ENCODE results near the gene TBC1D23. TPM values are rescaled to one million over a fixed set of nuclear protein-coding genes. Genes with fewer than 3 reads are reported as not detected.

The TBC1D23 gene
- total RNA-seq, 1 donor from 2014 or later = 62.2 TPM

- Mint-ChIP-seq H3K9me3 (ENCODE audit: unreplicated experiment) (peaks cover 3% of the 10 kb centered on the region), H3K27me3 (ENCODE audit: low read depth, unreplicated experiment) (no peaks in the 10 kb centered on the region), H3K36me3 (ENCODE audit: low read depth, unreplicated experiment) (peaks cover 2% of the 10 kb centered on the region), H3K4me1 (ENCODE audit: low read depth, unreplicated experiment) (peaks cover 4% of the 10 kb centered on the region), H3K4me3 (ENCODE audit: unreplicated experiment) (no peak overlapping the region), H3K27ac (ENCODE audit: unreplicated experiment) (peak overlapping the region; percentile 18)
- no peaks in the 10 kb centered on the region for H3K27me3 ChIP-seq (ENCODE audit: insufficient read depth, low read length)
- no peak overlapping the region for H3K27ac ChIP-seq (ENCODE audit: low read depth, low read length)
- H3K4me1 ChIP-seq (ENCODE audit: insufficient read depth, low read length) = no peaks in the 10 kb centered on the region
- H3K36me3 ChIP-seq (ENCODE audit: insufficient read depth, low read length) = no peaks in the 10 kb centered on the region
- H3K9me3 ChIP-seq (ENCODE audit: insufficient read depth, low read depth, low read length) = no peaks in the 10 kb centered on the region
- FAIRE-seq (no peak), DNase-seq (ENCODE audit: low read depth) (no peak)
- no peak overlapping the region for H3K4me3 ChIP-seq (ENCODE audit: insufficient read depth, low read depth, low read length)
- no peak overlapping the region for H2AFZ ChIP-seq (ENCODE audit: low read depth, low read length)
- no peak overlapping the region for H3K9ac ChIP-seq (ENCODE audit: low read length)
- H3K79me2 ChIP-seq (ENCODE audit: insufficient read depth, low read length) = no peaks in the 10 kb centered on the region
- H3K4me2 ChIP-seq (ENCODE audit: low read length) = no peak overlapping the region
- TF ChIP-seq CTCF (IDR thresholded peaks at IDR 0.05; ENCODE audit: insufficient read depth, low read depth, low read length) (no peak), EZH2 (IDR thresholded peaks at IDR 0.05; ENCODE audit: insufficient read depth, low read length) (no peak)
- H4K20me1 ChIP-seq (ENCODE audit: insufficient read depth, low read length) = no peaks in the 10 kb centered on the region
These were observed 8.8 kb upstream of the TBC1D23 start for GRCh38 chr3:100252001-100252400.

- Mint-ChIP-seq H3K9me3 (ENCODE audit: unreplicated experiment) (peaks cover 3% of the 10 kb centered on the region), H3K36me3 (ENCODE audit: low read depth, unreplicated experiment) (peaks cover 2% of the 10 kb centered on the region), H3K4me3 (ENCODE audit: unreplicated experiment) (no peak overlapping the region), H3K4me1 (ENCODE audit: low read depth, unreplicated experiment) (peaks cover 14% of the 10 kb centered on the region), H3K27me3 (ENCODE audit: low read depth, unreplicated experiment) (no peaks in the 10 kb centered on the region), H3K27ac (ENCODE audit: unreplicated experiment) (no peak overlapping the region)
- H3K4me2 ChIP-seq (ENCODE audit: low read length) = no peak overlapping the region
- H4K20me1 ChIP-seq (ENCODE audit: insufficient read depth, low read length) = no peaks in the 10 kb centered on the region
- DNase-seq (ENCODE audit: low read depth) (peak; percentile 63), FAIRE-seq (no peak)
- H3K27ac ChIP-seq (ENCODE audit: low read depth, low read length) = no peak overlapping the region
- H3K27me3 ChIP-seq (ENCODE audit: insufficient read depth, low read length) = no peaks in the 10 kb centered on the region
- no peak overlapping the region for H3K4me3 ChIP-seq (ENCODE audit: insufficient read depth, low read depth, low read length)
- no peak overlapping the region for H3K9ac ChIP-seq (ENCODE audit: low read length)
- H3K9me3 ChIP-seq (ENCODE audit: insufficient read depth, low read depth, low read length) = no peaks in the 10 kb centered on the region
- TF ChIP-seq CTCF (IDR thresholded peaks at IDR 0.05; ENCODE audit: insufficient read depth, low read depth, low read length) (peak; percentile 69), EZH2 (IDR thresholded peaks at IDR 0.05; ENCODE audit: insufficient read depth, low read length) (no peak)
- H3K4me1 ChIP-seq (ENCODE audit: insufficient read depth, low read length) = no peaks in the 10 kb centered on the region
- H3K79me2 ChIP-seq (ENCODE audit: insufficient read depth, low read length) = no peaks in the 10 kb centered on the region
- H3K36me3 ChIP-seq (ENCODE audit: insufficient read depth, low read length) = no peaks in the 10 kb centered on the region
- H2AFZ ChIP-seq (ENCODE audit: low read depth, low read length) = no peak overlapping the region
These were observed 6.5 kb upstream of the TBC1D23 start for GRCh38 chr3:100254168-100254777.

- no peak overlapping the region for H3K4me3 Mint-ChIP-seq (ENCODE audit: unreplicated experiment)
- FAIRE-seq = no peak
These were observed 4.1 kb upstream of the TBC1D23 start for GRCh38 chr3:100256731-100257151.

More at GRCh38 chr3:100256731-100257151, 4.1 kb upstream of the TBC1D23 start:
- peaks cover 20% of the 10 kb centered on the region for H3K4me1 Mint-ChIP-seq (ENCODE audit: low read depth, unreplicated experiment)
- no peak overlapping the region for H3K4me3 ChIP-seq (ENCODE audit: insufficient read depth, low read depth, low read length)
- no peaks in the 10 kb centered on the region for H3K9me3 ChIP-seq (ENCODE audit: insufficient read depth, low read depth, low read length)
- peaks cover 7% of the 10 kb centered on the region for H3K4me1 ChIP-seq (ENCODE audit: insufficient read depth, low read length)
- H3K27me3 ChIP-seq (ENCODE audit: insufficient read depth, low read length) = no peaks in the 10 kb centered on the region
- no peaks in the 10 kb centered on the region for H3K27me3 Mint-ChIP-seq (ENCODE audit: low read depth, unreplicated experiment)
- no peak overlapping the region for H3K4me2 ChIP-seq (ENCODE audit: low read length)
- no peaks in the 10 kb centered on the region for H3K36me3 Mint-ChIP-seq (ENCODE audit: low read depth, unreplicated experiment)
- H2AFZ ChIP-seq (ENCODE audit: low read depth, low read length) = no peak overlapping the region
- no peaks in the 10 kb centered on the region for H3K9me3 Mint-ChIP-seq (ENCODE audit: unreplicated experiment)
- TF ChIP-seq EZH2 (IDR thresholded peaks at IDR 0.05; ENCODE audit: insufficient read depth, low read length) = no peak
- no peak for TF ChIP-seq CTCF (IDR thresholded peaks at IDR 0.05; ENCODE audit: insufficient read depth, low read depth, low read length)
- peak; percentile 27 for DNase-seq (ENCODE audit: low read depth)
- H3K36me3 ChIP-seq (ENCODE audit: insufficient read depth, low read length) = no peaks in the 10 kb centered on the region
- H3K27ac Mint-ChIP-seq (ENCODE audit: unreplicated experiment) = no peak overlapping the region
- H3K27ac ChIP-seq (ENCODE audit: low read depth, low read length) = no peak overlapping the region
- H3K9ac ChIP-seq (ENCODE audit: low read length) = no peak overlapping the region
- peaks cover 10% of the 10 kb centered on the region for H3K79me2 ChIP-seq (ENCODE audit: insufficient read depth, low read length)
- peaks cover 4% of the 10 kb centered on the region for H4K20me1 ChIP-seq (ENCODE audit: insufficient read depth, low read length)

Measured in astrocyte (in vitro differentiated cells and primary cell).